Activated CD8-positive, alpha-beta memory T cell treated with anti-CD3 and anti-CD28 coated beads, Interleukin-2, amount 50 U/mL, for 4 hours (primary cell): Measurements from ENCODE around the gene METTL14.

Source experiments
- DNase-seq: peaks from one replicate; pipeline ENCODE4 v3.0.0-alpha.2; 2020

METTL14 gene

DNA sequence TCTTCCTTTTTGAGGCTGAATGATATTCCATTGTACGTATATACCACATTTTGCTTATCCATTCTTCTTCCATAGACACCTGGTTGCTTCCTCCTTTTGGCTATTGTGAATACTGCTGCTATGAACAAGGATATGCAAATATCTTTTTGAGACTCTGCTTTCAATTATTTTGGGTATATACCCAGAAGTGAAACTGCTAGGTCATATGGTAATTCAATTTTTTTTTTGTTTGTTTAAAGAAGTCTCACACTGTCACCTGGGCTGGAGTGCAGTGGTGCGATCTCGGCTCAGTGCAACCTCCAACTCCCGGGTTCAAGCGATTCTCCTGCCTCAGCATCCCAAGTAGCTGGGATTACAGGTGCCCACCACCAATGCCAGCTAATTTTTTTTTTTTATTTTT is 75.3 kb downstream of the METTL14 start:
- no peak for DNase-seq

DNA sequence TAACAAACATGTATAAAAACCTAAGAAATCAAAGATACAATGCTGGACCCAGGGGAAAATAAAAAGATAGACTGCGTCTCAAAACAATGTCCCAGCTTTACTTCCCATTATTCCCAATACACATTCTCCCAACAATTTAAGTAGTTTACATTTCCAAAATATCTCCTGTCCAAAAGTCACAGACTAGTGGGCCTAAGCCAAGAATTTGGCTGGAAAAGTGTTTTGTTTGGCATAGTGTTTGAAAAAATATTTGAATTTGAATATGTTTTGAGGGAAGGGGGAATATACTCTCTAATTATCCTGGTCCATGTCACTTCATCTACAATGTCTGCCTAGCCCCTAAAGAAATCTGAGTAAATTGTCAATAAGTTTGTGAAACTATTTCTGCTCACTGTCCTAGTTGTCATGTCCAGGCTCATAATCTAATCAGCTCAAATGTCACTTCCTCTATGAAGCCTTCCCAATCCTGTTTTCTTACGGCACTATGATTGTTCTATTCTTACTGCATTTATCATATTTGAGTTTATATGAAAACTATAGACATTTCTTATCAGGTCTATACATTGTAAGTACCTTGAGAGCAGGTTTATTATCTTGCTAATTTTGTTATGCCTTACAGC is 76.3 kb downstream of the METTL14 start:
- DNase-seq = no peak

GRCh38 chr4:118762155-118762554 is 77.0 kb downstream of the METTL14 start:
- DNase-seq = no peak

DNA sequence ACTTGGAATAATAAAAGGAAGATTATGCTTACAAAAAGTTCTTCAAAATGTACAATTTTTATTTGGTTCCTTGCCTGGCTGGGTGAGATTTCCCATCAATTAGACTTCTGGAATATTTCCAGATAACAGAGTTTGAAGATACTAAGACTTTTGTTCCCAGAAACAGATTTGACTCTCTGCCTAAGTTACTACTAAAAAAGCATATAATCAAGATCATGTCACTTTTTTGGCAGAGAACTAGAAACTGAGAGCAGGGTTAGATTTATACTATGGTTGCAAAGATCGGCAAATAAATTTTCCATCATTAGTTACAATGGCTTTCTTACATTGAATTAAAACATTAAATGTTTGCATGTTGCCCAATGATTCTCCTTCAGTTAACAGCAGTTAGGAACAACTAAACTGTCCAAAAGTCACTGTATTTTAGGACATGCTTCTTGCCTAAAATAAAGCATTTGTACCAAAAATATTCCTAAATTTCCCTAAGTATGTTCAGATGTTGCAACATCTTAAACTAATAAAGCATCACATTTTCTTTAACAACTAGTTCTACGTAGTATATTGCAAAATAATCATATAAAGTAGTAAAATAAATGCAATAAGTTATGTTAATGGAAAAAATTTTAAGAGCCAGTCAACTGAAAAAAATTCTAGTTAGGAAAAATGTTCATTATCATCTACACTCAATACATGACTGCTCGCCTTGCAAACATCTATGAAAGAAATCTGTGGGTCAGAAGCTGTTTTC is 77.7 kb downstream of the METTL14 start:
- no peak for DNase-seq
